SIG-M5 treated with dmso at 0.1 percent for 504 hours (cell line): Measurements from ENCODE around the gene R3HDM2.

Source experiments
- DNase-seq: peaks from one replicate; lab custom pipeline; 2025; ENCODE audit not compliant: unreplicated experiment; lab: John Stamatoyannopoulos, UW

The R3HDM2 gene

DNA sequence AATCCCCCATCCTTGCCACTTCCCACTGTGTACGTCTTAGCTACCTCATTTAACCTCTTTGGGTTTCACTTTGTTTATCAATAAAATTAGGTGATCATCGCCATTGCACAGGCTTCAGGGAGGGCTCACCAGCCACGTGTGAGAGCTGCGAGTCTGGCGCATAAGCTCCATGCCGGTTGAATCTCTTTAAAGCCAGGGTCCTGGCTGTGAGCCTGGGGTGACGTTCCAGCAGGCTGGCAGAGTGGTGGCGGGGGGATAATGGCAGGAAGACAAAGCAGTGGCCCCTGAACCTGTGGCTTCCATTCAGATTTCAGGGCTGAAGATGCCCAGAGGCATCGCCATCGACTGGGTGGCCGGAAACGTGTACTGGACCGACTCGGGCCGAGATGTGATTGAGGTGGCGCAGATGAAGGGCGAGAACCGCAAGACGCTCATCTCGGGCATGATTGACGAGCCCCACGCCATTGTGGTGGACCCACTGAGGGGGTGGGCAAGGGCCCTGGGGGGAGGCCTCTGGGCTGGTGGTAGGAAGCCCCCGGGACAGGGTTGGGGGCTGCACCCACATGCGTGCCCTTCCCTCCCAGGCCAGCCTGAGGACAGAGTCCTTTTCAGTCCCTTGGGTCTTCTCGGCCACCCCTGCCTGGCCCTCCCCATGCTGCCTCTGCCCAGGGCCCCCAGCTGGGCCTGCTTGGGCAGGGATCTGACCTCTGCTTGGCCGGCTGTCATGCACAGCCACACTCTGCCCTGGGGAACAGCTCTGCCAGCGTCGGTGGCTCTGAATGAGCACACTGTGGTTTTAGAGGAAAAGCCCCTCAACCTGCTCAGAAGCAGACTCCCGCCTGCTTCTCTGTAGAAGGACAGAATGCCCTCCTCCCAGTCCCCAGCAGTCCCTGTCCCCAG, 222.9 kb downstream of the R3HDM2 start:
- DNase-seq = no peak

GRCh38 chr12:57205931-57206330, 224.9 kb downstream of the R3HDM2 start:
- DNase-seq = no peak

DNA sequence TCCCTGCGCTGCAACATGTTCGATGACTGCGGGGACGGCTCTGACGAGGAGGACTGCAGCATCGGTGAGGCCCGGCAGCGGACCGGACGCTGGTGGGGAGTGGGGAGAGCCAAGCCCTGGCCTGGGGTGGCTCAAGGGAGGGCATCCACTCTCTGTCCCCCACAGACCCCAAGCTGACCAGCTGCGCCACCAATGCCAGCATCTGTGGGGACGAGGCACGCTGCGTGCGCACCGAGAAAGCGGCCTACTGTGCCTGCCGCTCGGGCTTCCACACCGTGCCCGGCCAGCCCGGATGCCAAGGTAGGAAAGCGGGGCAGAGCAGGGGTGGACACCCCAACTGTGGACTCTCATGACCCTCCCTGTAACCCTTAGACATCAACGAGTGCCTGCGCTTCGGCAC, 225.7 kb downstream of the R3HDM2 start:
- DNase-seq = no peak

GRCh38 chr12:57204454-57204853, 226.4 kb downstream of the R3HDM2 start:
- no peak for DNase-seq

GRCh38 chr12:57203791-57204190, 227.1 kb downstream of the R3HDM2 start:
- no peak for DNase-seq
